Astrocyte of the hippocampus (primary cell): Measurements from ENCODE around the gene AKR1D1.

ENCODE experiments used
- DNase-seq: peaks from one replicate; pipeline ENCODE4 v3.0.0; 2011; ENCODE audit warnings: low read depth, low spot score

The AKR1D1 gene

DNA sequence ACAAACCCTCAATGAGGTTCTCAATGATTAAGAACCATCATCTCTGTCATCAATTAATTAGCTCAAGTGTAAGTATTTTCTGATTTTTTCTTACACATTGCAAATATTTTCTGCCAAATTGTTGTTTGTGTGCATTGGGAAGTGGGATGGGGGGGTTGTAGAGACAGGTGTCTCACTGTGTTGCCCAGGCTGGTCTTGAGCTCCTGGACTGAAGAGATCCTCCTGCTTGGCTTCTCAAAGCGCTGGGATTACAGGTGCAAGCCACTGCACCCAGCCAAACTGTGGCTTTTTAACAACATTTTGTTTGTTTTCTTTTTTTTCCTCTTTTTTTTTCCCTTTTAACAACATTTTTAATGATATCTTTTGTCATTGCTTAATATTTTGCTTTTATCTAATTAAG is 87.5 kb downstream of the AKR1D1 start:
- DNase-seq = no peak

DNA sequence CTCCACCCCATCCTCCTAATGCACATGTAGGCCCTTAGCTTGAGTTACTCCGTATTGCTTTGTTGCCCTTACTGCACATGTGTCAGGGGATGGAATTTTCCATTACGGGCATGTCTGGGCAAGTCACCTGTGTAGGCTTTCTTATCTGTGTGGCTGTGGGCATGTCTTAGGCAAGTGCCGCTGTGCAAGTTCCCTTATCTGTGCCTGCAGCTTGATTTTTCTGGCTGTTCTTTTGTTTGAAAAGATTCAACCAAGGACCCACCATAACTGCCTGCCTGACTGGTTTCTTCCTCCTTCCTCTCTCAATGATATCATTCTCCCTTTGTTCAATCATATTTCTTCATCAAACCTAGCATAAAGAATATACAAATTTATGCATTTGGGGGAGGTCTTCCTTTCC is 88.5 kb downstream of the AKR1D1 start:
- DNase-seq = no peak

- DNase-seq = no peak
These were observed 90.4 kb downstream of the AKR1D1 start for GRCh38 chr7:138166681-138167080.

DNA sequence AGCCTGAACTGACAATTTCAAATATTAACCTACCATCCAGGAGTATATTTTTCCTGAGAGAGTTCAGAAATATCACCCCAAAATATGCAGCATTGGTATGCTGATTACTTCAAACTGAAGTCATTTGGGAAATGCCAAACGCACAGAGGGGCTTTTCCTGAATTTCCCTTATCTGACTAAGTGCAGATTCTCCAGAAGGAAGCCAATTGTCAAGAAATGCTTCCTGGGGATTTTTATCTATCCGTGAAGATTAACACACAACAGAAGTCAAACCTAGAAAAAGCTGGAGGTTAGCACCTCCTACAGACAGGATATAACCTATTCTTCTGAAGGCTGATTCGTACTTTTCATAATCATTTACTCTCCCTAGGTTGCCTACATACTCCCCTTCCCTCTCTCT is 91.0 kb downstream of the AKR1D1 start:
- DNase-seq = no peak

GRCh38 chr7:138167869-138168296 is 91.6 kb downstream of the AKR1D1 start:
- no peak for DNase-seq
